ENCODE data around the gene HEPHL1.
"Not testable (repeated sequence)": the region's sequence is repeated elsewhere in the genome, so short reads cannot be mapped to it uniquely, and the experiment has no call there.

HEPHL1 gene, protein sequence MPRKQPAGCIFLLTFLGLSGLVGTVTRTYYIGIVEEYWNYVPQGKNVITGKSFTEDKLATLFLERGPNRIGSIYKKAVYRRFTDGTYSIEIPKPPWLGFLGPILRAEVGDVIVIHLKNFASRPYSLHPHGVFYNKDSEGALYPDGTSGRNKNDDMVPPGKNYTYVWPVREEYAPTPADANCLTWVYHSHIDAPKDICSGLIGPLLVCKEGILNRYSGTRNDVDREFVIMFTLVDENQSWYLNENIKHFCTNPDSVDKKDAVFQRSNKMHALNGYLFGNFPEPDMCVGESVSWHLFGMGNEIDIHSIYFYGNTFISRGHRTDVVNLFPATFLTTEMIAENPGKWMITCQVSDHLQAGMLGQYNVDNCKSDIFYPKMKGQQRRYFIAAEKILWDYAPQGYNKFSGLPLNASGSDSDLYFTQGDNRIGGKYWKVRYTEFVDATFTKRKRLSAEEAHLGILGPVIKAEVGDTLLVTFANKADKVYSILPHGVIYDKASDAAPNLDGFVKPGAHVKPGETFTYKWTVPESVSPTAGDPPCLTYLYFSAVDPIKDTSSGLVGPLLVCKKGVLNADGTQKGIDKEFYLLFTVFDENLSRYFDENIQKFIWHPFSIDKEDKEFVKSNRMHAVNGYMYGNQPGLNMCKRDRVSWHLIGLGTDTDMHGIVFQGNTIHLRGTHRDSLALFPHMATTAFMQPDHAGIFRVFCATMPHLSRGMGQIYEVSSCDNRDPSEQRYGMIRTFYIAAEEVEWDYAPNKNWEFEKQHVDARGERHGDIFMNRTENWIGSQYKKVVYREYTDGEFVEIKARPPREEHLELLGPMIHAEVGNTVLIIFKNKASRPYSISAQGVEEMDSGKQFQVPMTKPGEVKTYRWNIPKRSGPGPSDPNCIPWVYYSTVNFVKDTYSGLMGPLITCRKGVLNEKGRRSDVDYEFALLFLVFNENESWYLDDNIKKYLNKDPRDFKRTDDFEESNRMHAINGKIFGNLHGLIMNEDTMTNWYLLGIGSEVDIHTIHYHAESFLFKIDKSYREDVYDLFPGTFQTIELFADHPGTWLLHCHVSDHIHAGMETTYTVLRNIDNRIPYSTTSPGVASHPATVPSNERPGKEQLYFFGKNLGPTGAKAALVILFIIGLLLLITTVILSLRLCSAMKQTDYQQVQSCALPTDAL

DNA sequence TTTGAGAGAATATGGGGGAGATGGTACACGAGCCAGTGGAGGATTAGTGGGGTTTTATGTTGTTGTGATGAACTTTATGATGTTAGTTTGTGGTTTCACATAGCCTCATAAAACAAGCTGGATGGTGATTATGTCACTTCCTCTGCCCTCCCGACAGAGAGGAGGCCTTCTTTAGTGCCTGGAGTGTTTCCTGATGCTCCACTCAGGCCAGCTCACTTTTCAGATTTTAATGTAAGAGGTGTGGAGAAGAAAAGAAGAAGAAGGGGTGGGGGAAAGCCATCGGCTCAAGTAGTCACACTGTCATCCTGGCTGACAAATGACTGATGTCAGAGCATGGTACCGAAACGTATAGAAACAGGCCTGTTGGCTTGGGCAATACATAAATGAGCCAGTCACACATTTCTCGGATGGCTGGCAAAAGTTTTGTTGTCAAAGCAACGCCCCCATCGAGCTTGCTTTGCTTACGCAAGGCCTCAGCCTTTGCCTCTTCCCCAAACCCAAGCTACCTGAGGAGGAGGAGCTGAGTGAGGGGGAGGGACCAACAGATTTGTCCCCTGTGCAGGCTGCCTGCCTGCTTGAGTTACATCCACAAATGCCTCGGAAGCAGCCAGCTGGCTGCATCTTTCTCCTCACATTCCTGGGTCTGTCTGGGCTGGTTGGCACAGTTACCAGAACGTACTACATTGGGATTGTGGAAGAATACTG is at the start of gene HEPHL1:
Gene HEPHL1 (plus strand): TSS at position 578 of the 705 bp plus-strand sequence. CDS start 15 bp downstream, at position 593.
- no peak for DNase-seq

DNA sequence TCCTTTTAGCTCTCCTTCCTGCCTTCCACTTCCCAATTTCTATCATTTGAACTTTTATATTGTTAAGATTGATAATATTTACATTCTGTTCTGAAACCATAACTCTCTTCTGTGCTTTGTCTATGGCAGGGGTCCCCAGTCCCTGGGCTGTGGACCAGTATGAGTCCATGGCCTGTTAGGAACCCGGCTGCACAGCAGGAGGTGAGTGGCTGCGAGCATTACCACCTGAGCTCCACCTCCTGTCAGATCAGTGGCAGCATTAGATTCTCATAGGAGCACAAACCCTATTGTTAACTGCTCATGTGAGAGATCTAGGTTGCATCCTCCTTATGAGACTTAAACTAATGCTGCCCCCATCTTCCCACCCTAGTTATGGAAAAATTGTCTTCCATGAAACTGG is 48.4 kb upstream of the HEPHL1 start:
- no peak for DNase-seq

DNA sequence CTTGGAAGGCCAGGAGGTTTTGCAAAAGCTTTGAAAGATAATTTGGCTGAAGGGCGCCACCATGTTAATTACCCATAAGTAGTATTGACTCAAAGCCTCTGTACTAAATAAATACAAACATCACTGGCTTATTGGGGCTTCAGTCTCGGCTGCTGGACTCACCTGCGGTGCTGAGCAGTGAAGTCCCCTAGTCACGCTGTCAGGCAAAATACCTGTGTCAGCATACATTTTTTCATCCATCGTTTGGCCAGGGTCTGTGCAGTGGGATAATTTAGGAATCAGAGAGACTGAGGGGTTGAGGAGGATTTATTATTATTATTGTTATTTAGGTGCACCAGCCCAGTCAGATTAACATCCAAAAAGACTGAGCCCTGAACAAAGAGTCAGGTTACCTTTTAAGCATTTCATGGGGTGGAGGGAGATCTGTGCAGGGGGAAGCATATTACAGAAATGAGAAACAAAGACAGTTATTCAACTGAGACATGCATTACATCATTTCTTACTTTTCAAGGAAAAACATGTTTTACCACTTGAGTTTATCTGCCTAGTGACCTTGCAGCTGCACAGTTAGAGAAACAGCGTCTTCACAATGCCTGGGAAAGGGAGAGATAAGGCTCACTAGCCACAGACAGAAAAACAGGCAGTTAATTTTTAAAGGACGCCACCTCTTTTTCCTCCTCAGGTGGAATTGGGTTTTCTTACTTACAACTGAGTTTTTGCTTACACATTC is 47.7 kb upstream of the HEPHL1 start:
- DNase-seq: not testable (repeated sequence)

DNA sequence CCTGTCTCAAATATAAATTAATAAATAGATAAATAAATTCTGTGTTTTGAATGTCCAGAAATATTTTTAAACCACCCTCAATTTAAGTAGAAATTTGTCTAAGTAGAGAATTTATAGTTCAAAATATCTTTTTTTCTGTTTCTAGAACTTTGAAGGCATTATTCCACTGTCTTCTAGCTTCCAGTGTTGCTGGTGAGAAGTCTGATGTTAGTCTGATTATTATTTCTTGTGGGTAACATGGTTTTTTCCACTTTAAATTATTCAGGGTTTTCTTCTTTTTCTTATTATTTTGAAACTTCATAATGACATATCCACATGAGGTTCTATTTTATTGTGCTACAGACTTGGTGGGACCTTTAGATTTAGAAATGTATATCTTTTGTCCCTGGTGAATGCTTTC is 46.4 kb upstream of the HEPHL1 start:
- DNase-seq: no peak

DNA sequence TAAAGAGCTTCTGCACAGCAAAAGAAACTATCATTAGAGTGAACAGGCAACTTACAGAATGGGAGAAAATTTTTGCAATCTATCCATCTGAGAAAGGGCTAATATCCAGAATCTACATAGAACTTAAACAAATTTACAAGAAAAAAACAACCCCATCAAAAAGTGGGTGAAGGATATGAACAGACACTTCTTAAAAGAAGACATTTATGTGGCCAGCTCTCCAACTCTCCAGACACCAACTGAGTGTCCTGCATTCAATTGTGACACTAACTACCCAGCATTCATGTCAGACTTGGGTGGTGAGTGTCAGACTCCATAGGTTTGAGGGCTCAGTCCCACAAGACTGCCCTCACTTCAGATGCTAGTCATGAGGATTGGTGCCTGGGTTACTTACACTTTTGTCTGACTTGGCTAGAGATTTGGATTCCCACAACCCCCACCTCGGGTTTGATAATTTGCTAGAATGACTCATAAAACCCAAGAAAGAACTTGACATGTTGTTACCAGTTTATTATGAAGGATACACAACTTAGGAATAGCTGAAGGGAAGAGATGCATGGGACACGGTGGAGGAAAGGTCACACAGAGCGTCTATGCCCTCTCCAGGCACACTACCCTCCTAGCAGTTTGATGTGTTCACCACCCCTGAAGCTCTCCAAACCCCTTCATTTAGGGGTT is 44.4 kb upstream of the HEPHL1 start:
- not testable (repeated sequence) for DNase-seq

DNA sequence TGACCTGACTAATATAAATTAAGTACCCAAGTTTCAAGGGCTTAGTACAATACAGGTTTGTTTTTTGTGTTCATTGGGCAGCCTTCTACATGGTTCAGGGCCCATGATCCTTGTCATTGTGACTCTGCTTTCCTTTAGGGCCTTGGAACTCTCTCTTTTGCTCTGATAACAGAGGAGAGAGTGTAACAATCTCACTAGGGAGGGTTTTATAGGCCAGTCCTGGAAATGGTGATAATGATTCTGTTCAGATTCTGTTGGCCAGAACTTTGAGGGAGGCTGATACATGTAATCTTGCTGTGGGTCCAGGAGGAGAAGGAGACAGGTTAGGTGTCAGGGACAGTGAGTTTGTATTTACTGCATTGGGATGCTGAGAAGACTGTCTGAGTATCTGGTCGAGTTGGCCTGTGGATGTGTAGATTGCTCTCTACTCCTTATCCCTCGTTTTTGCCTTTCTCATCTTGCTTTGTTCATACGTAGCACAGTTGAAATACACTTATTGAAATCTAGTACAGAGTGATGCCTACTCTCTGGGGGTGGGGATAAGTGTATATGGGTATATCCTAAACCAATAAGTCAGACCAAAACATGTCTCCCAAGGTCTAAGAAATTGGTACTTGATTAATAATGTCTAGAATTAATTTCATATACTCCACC is 37.5 kb upstream of the HEPHL1 start:
- DNase-seq: no peak

DNA sequence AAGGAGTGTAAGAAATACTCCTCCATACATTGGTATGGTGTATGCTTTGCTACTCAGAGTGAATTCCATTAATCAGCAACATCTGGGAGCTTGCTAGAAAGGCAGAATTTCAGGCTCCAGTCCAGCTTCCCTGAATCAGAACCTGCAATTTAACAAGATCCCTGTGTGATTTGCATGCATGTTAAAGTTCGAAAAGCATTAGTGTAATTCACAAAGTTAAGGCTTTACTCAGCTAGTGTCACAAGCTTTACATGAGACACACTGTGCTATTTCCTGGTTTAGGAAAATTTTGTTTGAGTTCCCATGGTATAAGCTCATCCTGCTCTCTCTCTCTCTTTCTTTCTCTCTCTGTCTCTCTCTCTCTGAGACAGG is 37.0 kb upstream of the HEPHL1 start:
- no peak for DNase-seq

DNA sequence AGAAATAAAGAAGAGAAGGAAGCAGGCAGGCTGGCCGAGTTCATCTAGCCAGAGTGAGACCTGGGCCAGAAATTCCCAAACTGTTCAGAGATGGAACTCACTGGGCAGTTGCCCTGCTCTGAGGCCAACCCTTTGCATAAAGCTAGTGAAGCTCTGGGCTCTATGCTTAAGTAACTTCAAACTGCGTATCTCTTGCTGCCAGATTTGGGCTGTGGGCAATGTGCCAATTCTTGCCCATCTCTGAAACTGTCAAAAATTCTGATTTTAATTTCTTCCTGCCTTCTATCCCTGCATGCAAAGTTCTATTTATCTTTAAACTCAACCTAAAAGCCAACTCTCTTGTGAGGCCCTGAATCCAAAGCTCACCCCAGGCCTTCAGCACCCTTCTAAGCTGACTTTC is 36.2 kb upstream of the HEPHL1 start:
- no peak for DNase-seq

DNA sequence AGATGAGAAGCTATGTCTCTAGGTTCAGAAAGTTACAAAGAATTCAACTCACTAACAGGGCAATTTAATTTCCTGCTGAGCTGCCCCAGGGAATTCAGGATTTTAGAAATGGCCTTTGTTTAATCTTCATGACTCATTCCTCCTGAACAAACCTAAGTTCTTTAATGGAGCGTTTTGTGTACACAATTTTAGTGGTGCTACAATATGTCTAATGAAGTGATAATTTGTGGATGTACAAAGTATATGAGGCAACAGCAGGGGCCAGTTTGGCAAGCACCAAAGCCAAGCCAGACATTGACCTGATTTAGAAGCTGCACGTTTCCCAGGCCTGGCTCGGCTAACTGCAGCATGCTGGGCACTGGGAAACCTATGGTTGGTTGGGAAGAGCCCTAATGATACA is 34.4 kb upstream of the HEPHL1 start:
- no peak for DNase-seq

DNA sequence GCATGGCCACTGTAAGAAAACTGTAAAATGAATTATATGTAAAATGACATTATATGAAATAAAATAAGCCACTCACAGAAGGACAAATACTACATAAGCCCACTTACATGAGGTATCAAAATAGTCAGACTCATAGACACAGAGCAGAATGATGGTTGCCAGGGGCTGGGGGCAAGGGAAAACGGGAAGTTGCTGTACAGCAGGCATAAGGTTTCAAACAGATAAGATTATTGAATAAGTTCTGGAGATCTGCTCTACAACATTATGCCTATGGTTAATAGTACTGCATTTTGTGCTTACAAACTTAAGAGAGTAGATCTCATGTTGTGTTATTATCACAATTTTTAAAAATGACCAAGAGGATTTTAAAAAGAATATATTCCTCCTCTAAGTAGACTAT is 32.7 kb upstream of the HEPHL1 start:
- no peak for DNase-seq

DNA sequence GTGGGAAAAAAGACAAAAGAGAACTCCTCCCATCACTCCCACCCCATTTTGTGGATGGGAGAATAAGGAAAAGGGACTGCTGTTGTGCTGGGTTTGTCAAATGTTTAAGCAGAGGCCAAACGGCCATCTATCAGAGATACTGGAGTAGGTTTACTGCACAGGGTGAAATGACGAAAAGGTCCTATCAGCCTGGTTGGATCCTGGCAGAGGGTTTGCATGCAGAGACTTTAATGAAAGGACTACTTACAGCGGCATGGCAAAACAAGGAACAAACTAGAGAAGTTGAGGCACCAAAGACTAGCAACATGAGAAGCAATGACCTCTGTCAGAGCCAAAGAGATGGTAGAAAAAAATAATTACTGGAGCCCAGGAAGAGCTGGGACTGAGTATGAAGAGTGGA is 32.2 kb upstream of the HEPHL1 start:
- DNase-seq: no peak

DNA sequence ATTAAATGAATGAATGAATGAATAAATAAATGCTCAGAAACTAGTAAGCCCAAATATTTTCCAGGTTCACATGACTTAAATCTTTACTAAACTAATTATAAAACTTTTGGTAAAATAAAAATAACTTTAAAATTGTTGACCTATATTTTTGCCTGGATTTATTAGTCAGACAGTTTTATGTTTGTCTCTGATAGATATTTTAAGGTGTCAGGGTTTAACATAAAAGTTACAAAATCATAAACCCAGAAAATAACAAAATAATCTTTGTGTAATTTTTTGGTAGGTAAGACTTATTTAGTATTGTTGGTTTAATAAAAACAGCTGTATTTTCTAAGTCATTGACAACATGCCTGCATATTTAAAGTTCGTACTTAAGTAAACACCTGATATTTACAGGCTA is 27.4 kb upstream of the HEPHL1 start:
- DNase-seq: no peak

DNA sequence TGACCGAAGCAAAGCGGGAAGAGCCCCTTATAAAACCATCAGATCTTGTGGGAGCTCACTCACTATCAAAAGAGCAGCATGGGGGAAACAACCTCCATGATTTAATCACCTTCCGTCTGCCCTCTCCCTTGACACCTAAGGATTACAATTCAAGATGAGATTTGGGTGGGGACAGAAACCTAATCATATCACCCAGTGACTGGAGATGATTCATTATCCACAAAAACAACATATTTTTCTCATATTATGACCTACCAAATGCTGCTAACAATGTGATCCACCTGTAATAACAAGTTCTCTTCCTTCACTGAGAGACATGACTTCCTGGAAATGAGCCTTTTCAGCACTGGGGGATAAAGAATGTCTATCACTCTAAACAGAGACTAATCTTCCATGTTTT is 23.4 kb upstream of the HEPHL1 start:
- DNase-seq: no peak

DNA sequence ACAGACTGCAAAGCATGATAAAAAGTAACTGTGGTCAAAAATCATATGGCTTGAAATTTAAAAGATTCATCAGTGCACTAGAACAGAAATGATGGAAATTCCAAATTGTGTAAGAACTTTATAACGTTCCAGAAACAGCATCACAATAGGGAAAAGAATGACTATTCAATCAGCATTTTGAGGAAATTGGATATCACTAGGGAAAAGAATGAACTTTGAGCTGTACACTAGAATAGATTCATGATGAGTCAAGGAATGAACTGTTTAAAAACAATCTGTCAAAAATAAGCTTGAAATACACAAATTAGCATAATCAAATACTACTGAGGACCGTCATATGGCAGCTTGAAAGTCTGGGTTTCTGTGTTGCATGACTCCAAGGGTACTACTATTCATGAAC is 20.5 kb upstream of the HEPHL1 start:
- DNase-seq: no peak

DNA sequence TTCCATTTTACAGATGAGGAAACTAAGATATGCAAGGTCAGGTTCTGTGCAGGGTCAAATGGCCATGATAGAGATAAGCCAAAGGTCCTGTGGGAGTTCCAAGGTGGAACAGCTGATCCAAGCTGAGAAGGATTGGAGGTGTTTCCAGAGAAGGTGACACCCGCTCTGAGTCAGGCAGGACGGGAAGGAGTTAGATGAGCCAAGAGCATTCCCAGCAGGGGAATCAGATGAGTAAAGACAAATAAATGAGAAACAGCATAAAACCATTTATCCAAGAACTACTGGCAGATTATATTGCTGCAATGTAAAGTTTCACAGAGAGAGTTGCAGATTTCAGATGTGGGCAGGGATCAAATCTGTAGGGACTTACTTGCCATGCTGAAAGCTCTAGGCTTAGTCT is 18.9 kb upstream of the HEPHL1 start:
- no peak for DNase-seq

DNA sequence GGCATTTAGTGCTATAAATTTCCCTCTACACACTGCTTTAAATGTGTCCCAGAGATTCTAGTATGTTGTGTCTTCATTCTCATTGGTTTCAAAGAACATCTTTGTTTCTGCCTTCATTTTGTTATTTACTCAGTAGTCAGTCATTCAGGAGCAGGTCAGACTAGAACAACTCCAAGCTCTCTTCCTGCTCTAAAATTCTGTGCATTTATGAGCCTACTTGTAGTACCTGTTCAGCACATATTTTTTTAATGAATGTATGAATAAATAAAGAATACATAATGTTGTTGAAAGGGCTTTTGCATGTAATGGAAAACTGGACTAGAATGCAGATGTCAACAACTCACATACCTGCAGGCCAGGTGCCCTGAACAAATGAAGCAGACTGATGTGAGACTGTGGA is 13.7 kb upstream of the HEPHL1 start:
- DNase-seq: no peak

DNA sequence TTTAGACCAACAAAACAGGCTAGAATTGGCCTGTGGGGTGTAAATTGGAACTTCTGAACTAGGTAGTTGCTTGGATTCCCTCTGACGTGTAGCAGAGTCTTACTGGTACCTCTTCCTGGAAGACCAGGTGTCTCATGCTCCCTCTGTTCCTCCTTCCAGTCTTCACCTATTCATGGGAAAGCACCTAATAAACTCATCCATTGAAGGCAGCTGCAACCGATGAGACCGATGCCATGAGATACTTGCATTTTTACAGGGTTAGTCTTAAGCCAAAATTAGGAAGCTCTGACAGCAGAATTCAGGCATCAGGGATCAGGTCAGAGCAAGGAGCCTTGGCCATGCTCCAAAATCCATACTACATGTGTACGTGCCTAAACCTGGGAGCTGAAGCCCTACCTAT is 13.2 kb upstream of the HEPHL1 start:
- DNase-seq: no peak

DNA sequence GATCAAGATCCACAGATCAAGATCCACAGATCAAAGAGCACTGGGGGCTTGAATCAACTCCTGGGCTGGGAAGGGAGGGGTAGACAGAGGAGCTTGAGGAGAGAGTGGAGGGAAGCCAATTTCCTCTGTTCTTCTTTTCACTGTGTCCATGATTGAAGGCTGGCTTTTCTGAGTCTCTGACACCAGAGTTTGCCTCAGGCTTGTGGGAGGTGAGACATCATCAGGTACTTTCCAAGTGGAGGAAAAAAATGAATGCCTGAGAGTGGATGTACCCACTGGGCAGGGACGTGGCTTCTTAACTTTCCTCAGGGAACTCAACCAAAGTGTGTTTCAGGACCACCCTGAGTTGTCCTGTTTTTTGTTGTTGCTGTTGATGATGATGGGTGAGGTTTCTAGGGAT is 11.0 kb upstream of the HEPHL1 start:
- DNase-seq: no peak

DNA sequence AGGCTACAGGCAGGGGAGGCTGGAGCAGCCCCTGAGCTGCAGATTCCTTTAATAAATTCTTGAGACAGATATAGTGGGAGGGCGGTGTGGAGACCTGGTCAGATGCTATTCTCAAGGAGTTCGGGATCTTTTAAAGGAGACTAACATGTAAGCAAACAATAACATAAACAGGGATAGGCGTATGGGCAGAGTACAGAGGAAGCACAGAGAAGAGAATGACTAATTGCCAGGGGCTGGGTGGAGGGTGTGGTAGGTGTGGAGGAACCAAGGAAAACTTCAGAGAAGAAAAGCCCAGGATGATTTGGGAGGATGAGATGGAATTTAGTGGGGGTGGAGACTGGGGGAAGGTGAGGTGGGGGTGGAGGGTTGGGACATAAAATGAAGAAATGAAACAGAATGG is 9.7 kb upstream of the HEPHL1 start:
- no peak for DNase-seq

DNA sequence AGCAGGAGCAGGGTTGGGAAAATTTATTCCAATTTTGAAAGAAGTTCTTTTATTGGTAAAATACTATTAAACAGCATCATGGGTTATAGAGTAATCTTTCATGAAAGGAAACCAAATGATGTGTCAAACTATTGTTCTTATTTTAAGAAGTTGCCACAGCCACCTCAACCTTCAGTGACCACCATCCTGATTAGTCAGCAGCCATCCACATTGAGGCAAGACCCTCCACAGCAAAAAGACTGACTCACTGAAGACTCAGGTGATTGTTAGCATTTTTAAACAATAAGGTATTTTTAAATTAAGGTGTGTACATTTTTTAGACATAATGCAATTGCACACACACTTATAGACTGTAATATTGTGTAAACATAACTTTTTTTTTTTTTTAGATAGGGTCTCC is 3.7 kb upstream of the HEPHL1 start:
- DNase-seq: no peak

DNA sequence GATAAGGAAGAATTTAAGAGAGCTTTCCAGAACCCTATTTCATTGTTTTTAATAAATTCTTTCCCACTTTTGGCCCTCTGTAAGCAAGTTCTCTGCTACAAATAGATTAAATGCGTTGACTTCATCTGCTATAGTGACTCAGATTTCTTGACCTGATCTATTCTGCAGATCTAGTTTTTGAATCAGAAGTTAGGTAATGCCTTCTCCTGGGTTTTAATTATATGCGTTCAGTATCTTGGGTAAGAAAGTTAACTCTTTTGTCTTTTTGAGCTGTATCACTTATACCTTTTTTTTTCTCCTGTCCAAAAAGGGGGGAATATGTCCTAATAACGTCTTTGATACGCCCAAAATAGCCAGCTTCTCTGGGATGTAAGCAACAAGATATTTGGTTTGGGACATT is 2.4 kb upstream of the HEPHL1 start:
- DNase-seq: no peak
